ENCODE results near the gene PCK1. TPM values are rescaled to one million over a fixed set of nuclear protein-coding genes. Genes with fewer than 3 reads are reported as not detected.

Gene PCK1
- total and polyA plus RNA-seq, 2 of the 8 experiments (the other 6 are each of a cell fraction or from before 2014, with no cell fraction given), result not detected

GRCh38 chr20:57545927-57546662 is 14.8 kb upstream of the PCK1 start:
- H3K36me3 ChIP-seq (ENCODE audit: control insufficient read depth in 2 of 4, insufficient read depth in 4 of 4, low read length in 3 of 4), result no peaks in the 10 kb centered on the region
- H3K4me1 ChIP-seq (replicated peaks in 1 of 4; ENCODE audit: control insufficient read depth in 3 of 4, insufficient read depth in 4 of 4, low read length in 3 of 4), result no peaks in the 10 kb centered on the region
- H3K27ac ChIP-seq (ENCODE audit: low read depth, low read length), result no peak overlapping the region
- no peaks in the 10 kb centered on the region for H4K20me1 ChIP-seq (replicated peaks in 1 of 2; ENCODE audit: control insufficient read depth in 1 of 2, insufficient read depth in 2 of 2, low read length in 2 of 2)
- no peak overlapping the region for H2BK20ac ChIP-seq (ENCODE audit: low read length)
- no peak for DNase-seq (ENCODE audit: low read depth in 1 of 2, low spot score in 2 of 2)
- no peak overlapping the region for H3K4me3 ChIP-seq (ENCODE audit: extremely low read depth in 1 of 4, insufficient read depth in 2 of 4, low read depth in 3 of 4, low read length in 4 of 4)
- CTCF ChIA-PET (ENCODE audit: partially characterized antibody), result interaction anchor here (0.6 to 1.8 kb wide), 9 partner anchors 12 to 1607 kb away, joined by 3 to 10 read pairs (median 4); no protein-coding TSS in a partner anchor
- no peak overlapping the region for H2AK5ac ChIP-seq (ENCODE audit: low read depth, low read length)
- no peaks in the 10 kb centered on the region for H3K9me3 ChIP-seq (ENCODE audit: insufficient read depth in 2 of 2, low read depth in 1 of 2, low read length in 1 of 2)
- no peak overlapping the region for H4K8ac ChIP-seq (ENCODE audit: extremely low read depth, insufficient read depth, low read length)
- H3K4ac ChIP-seq (replicated peaks; ENCODE audit: insufficient read length, low read depth, low read length), result no peak overlapping the region
- H3K23ac ChIP-seq (ENCODE audit: insufficient read length), result no peak overlapping the region
- H3K56ac ChIP-seq (replicated peaks; ENCODE audit: insufficient read length, low read depth, low read length), result no peak overlapping the region
- no peaks in the 10 kb centered on the region for H3K79me2 ChIP-seq (ENCODE audit: control insufficient read depth in 1 of 2, insufficient read depth in 2 of 2, low read length in 2 of 2)
- H2BK12ac ChIP-seq (ENCODE audit: low read depth, low read length), result no peak overlapping the region
- no peaks in the 10 kb centered on the region for H3K23me2 ChIP-seq (ENCODE audit: low read depth, low read length)
- no peak overlapping the region for H2BK5ac ChIP-seq (ENCODE audit: low read depth, low read length)
- no peak overlapping the region for H3K4me2 ChIP-seq (ENCODE audit: insufficient read depth in 1 of 2, low read depth in 2 of 2, low read length in 2 of 2)
- 0 out of 2 replicates have a peak overlapping the region, but pooled peaks have one; percentile 58 for H2AFZ ChIP-seq (ENCODE audit: low read length)
- TF ChIP-seq SUZ12 (IDR thresholded peaks at IDR 0.05; ENCODE audit: low read length) (no peak), YY1 (IDR thresholded peaks at IDR 0.05; ENCODE audit: low read depth, low read length) (no peak), MAX (IDR thresholded peaks at IDR 0.05) (peak; percentile 37; the same call in 1 of the 2 replicates), TBP (IDR thresholded peaks at IDR 0.05; ENCODE audit: low read depth, low read length) (no peak), CTCF (IDR thresholded peaks at IDR 0.05; ENCODE audit: control extremely low read depth in 1 of 3, insufficient read depth in 1 of 3, low read depth in 1 of 3, low read length in 3 of 3) (peak in 2 of 3 experiments; percentile 25 to 37; a peak in 3 of 4 replicates), SAP30 (IDR thresholded peaks at IDR 0.05; ENCODE audit: insufficient read depth, insufficient replicate concordance, low read length) (no peak), RAD21 (IDR thresholded peaks at IDR 0.05 in 1 of 2, conservative IDR thresholded peaks at IDR 0.05 in 1 of 2; ENCODE audit: low read depth in 2 of 2, low read length in 2 of 2) (no peak), CTBP2 (IDR thresholded peaks at IDR 0.05; ENCODE audit: borderline replicate concordance, insufficient read depth, insufficient read length, low read length) (no peak), POLR2A (IDR thresholded peaks at IDR 0.05; ENCODE audit: control extremely low read depth in 1 of 2, low read depth in 2 of 2, low read length in 2 of 2) (no peak)
- H4K91ac ChIP-seq (replicated peaks; ENCODE audit: insufficient read length, low read length), result no peak overlapping the region
- H3K14ac ChIP-seq (ENCODE audit: insufficient read length), result no peak overlapping the region
- WGBS, 2 experiments (ENCODE audit: extremely low coverage in 1 of 2, insufficient coverage in 1 of 2, insufficient read length in 1 of 2, insufficient replicate concordance in 2 of 2, low coverage in 1 of 2, low lambda C conversion rate in 2 of 2, missing lambda C conversion rate in 1 of 2), result 90% methylated on average over 12 of the region's 12 CpGs; no CpG with 5 or more reads in 1 of the 2 experiments
- H3K9ac ChIP-seq (replicated peaks in 1 of 4; ENCODE audit: extremely low read depth in 1 of 4, low read depth in 3 of 4, low read length in 3 of 4), result no peak overlapping the region
- no peak overlapping the region for H3K18ac ChIP-seq (ENCODE audit: extremely low read depth, low read length)
- no peak for FAIRE-seq
- no peak overlapping the region for H2BK120ac ChIP-seq (replicated peaks; ENCODE audit: low read depth, low read length)
- H2BK15ac ChIP-seq (ENCODE audit: low read length), result peak overlapping the region; percentile 63; the same call in 1 of the 2 replicates
- POLR2A ChIA-PET (ENCODE audit: partially characterized antibody), result interaction anchor here (0.7 kb wide), 1 partner anchor 30 kb away, joined by 3 read pairs; no protein-coding TSS in a partner anchor
- H3K27me3 ChIP-seq (replicated peaks in 1 of 4; ENCODE audit: control insufficient read depth in 3 of 4, extremely low read depth in 1 of 4, insufficient read depth in 3 of 4, low read length in 3 of 4), result no peaks in the 10 kb centered on the region
- no peaks in the 10 kb centered on the region for H3K79me1 ChIP-seq (ENCODE audit: low read depth, low read length)
- H4K5ac ChIP-seq (ENCODE audit: insufficient read length, low read depth, low read length), result no peak overlapping the region

All from H1 (cell line).